A673 (cell line): Measurements from ENCODE around the gene KCNQ1OT1.

ENCODE experiments used
- EZH2 ChIP-seq: fragments of 200-600 bp; sonication (generic); IDR thresholded peaks from 2 replicates; pipeline ENCODE4 v1.6.1; 2017; ENCODE audit warnings: borderline replicate concordance, low read depth, mild to moderate bottlenecking, mixed read lengths, antibody characterized with exemption, low read length; ENCODE audit not compliant: poor library complexity, severe bottlenecking
- TF ChIP-seq, protein P1 (sequence below): fragments of 300-800, 200-600 bp; sonication (generic); conservative IDR thresholded peaks from 2 replicates; pipeline ENCODE4 v1.5.1; 2017; ENCODE audit warnings: low read depth, mild to moderate bottlenecking, antibody characterized with exemption, low read length, moderate library complexity, mixed read lengths

DNA sequence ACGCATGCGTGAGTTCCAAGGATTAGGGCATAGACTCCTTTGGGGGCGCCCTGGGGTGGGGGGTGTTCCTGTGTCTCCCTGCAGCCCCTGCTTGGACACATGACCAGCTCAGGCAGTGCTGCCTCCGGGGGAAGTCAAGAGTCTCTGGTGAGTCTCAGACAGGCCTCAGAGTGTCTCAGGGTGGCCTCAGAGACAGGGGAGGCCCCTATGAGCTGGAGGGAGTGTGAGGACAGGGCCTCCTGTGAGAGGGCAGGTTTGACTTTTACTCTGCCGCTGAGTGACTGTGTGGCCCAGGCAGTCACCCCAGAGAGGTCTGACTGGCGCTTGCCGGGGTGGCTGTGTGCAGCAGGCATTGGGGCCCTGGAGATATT is 41.2 kb upstream of the KCNQ1OT1 start:
- TF ChIP-seq, protein P1, sequence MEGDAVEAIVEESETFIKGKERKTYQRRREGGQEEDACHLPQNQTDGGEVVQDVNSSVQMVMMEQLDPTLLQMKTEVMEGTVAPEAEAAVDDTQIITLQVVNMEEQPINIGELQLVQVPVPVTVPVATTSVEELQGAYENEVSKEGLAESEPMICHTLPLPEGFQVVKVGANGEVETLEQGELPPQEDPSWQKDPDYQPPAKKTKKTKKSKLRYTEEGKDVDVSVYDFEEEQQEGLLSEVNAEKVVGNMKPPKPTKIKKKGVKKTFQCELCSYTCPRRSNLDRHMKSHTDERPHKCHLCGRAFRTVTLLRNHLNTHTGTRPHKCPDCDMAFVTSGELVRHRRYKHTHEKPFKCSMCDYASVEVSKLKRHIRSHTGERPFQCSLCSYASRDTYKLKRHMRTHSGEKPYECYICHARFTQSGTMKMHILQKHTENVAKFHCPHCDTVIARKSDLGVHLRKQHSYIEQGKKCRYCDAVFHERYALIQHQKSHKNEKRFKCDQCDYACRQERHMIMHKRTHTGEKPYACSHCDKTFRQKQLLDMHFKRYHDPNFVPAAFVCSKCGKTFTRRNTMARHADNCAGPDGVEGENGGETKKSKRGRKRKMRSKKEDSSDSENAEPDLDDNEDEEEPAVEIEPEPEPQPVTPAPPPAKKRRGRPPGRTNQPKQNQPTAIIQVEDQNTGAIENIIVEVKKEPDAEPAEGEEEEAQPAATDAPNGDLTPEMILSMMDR = no peak
- no peak for TF ChIP-seq EZH2
